ENCODE measurements around the gene ARHGAP22. TPM values are rescaled to one million over a fixed set of nuclear protein-coding genes. Genes with fewer than 3 reads are reported as not detected.

ARHGAP22 gene
- total RNA-seq, 1 donor from 2014 or later = 64.5 TPM

DNA sequence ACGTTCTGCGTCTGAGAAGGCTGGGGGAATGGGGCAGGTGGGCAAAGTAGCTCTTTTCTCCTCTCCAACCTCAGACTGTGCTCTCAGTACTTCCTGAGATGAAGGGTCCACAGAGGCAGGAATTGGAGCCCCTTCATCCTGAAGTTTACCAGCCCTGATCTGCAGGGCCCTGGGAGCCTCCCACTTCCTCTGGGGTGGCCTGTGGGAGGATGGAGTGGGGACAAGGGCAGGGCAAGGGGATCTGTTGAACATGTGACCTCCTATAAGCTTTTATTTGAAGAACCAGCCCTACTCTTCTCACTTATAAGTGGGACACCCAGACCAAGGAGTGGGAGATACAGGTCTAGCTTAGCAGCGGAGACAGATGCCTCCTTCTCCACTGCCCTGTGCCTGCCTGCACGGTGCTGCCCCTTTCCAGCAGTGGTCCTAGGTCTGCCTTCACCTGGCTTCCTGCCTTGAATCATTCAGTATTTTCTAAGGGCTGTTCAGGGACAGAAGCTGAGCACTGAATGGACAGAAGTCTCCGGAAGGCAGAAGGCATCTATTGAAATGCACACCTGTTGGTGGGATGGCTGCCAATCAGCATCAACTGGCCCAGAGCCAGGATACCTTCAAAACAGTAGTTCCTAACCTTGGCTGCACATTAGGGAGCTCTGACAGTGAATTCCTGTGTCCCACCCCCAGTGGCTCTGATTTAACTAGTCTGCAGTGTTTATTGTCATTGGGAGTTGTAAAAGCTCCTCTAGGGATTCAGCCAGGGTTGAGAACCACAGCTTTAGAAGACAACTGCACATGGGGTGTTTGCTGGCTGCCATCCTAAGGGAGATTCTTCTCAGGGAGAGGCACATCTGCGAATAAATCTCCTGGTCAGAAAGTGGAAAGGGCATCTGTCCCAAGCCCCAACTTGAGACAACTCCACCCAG lies 2.7 kb upstream of the ARHGAP22 start:
- DNase-seq (ENCODE audit: extremely low read depth, low read depth, low spot score) = no peak

- DNase-seq (ENCODE audit: extremely low read depth, low read depth, low spot score) = peak; percentile 91
Observed at GRCh38 chr10:48606530-48607355, 1.9 kb upstream of the ARHGAP22 start.

DNA sequence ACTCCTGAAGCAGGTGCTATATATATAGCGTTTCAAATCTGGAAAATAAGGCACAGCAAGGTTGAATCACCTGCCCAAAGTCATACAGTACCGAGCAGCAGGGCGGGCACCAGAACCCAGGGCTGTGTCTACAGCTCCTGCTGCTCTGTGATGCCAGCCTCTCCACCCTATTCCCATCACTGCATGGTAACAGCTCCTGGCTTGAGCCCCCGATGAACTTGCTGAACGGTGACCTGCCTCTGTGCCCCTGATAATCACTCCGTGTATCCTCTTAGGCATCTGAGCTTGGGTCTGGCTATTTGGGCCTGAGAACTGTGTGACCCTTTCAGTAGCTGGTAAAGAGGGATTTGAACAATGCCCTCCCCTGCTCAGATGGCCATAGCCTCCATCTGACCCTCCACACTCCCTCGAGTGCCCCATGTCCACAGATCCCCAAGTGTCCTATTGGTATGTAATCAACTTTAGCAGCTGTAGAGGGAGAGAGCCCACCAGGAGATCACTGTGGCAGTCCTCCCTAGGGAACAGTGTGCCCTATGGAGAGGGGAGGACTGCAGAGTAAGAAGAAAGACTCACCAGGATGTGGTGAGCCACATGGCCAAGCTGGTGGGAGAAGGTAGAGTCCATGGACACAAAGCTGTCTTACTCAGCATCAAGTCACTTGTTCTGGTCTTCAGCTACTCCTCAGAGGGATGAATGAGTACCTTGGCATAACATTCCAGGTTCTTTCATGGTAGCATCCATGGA lies 1.1 kb upstream of the ARHGAP22 start:
- no peak for DNase-seq (ENCODE audit: extremely low read depth, low read depth, low spot score)

DNA sequence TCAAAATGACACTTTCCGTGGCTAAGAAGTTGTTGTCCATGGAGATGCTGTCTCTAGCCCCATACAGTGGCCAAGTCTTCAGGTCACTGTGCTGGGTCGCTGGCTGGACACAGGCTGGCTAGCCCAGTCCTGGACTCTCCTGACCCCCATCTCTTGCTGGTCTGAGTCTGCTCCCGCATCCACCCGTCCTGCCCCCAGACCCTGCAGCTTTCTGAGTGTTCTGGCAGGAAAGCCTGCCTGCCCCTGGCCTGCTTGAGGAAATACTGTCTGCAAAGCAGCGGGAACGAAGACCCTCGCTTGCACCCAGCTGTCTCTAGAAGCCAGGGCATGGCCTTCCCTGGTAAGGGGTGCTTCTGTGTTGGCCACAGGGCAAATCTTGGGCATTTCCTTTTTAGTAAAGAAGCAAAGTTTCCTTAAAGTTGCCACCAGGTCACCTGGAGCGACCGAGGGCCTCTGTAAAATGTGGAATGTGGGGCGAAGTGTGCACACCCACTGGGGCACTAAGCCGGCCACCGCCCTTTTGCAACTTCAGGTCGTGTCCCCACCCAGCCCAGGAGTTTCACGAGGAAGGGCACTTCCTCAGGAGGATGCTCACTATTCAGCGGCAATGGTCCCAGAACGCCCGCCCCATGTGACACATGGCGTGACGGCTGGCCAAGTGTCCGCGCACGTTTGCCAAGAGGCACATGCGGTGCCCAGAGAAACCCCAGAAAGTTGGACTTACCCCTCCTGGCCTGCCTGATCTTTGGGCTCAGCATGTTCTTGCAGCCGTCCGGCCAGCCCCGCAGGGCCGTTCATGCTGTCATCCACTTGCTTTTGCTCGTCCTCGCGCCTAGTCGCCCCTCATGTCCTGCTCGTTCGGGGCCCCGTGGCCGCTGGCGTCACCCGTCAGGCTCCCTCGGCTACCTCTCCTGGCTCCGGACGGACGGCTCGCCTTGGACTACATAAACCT lies 558 bp downstream of the ARHGAP22 start:
- DNase-seq (ENCODE audit: extremely low read depth, low read depth, low spot score) = no peak

- DNase-seq (ENCODE audit: extremely low read depth, low read depth, low spot score) = no peak
Observed at GRCh38 chr10:48603421-48604038, 1.3 kb downstream of the ARHGAP22 start.

- no peak for DNase-seq (ENCODE audit: extremely low read depth, low read depth, low spot score)
Observed at GRCh38 chr10:48602401-48603135, 2.3 kb downstream of the ARHGAP22 start.

- no peak for DNase-seq (ENCODE audit: extremely low read depth, low read depth, low spot score)
Observed at GRCh38 chr10:48601789-48602188, 3.1 kb downstream of the ARHGAP22 start.

DNA sequence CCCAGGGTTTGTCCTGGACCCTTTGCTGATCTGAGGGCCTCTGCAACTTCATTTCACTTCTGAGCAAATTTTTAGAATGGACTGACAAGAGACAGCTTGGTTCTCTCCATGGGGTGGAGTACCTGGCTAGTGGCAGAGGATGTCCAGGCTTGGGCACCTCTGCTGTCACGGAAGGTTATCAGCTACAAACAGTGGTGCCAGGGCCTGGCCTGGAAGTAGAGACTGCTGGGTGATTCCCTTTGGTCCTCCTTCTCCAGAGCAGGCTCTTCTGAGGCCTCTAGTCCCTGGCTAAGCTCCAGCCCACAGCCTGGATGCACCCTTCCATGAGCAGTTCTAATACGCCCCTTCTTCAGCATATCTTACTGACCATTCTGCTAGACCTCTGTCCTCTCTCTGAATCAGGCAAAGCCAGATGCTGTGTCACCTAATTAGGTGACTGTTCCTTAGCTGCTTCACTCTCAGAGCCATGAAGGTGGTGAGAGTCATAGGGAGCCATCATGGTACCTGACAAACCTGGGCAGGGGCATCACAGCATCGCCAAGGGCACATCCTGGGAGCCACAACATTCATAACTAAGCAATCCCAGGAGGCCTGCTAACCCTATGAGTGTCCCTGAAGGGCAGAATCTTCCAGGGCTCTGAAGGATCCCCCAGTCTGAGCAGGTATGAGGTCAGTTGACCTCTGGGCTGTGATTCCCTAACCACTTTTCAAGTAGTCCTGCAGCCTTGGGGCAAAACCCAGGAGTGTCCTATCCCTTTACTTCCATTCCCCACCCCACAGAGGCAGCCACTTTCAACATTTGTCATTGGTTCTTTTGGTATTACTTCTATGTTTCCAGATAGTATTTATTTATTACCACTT lies 4.0 kb downstream of the ARHGAP22 start:
- no peak for DNase-seq (ENCODE audit: extremely low read depth, low read depth, low spot score)

GRCh38 chr10:48599830-48600134 lies 5.1 kb downstream of the ARHGAP22 start:
- DNase-seq (ENCODE audit: extremely low read depth, low read depth, low spot score) = no peak

DNA sequence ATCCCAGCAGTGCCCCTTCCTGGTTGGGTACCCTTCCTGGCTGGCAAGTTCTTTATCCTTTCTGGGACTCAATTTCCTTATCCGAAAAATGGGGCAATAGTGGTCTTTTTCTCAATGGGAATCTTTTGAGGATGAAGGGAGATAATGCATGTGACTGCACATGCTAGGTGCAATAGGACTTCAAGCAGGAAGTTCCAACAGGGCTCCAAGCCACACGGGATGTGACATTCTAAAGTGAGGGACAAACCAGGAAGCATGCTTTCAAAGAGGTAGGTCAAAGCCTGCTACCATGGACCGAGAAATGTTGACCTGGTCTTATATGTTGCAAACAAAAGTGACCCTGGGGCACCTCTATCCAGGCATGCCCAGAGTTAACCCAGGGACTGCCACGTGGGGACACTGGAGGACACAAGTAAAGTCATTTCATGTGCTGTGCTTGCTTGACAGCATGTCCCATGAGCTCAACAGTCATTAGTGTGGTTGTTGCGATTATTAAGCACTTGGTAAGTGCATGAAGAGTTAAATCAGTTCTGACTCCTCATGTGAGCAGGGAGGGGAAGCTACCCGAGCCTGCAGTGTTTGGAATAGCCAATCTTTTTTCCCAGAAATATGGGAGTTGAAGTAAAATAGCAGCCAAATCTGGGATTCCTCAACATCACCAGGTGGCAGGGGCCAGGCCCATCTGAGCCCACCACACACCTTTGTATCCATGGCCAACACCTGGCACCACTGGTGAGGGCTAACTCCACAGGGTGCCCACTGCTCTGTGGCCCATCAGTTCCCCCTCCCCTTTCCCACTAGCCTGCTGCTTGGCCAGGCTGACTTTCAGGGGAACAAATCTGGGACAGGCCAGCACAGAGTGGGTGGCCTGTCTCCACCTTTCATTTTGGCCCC lies 5.7 kb downstream of the ARHGAP22 start:
- no peak for DNase-seq (ENCODE audit: extremely low read depth, low read depth, low spot score)

DNA sequence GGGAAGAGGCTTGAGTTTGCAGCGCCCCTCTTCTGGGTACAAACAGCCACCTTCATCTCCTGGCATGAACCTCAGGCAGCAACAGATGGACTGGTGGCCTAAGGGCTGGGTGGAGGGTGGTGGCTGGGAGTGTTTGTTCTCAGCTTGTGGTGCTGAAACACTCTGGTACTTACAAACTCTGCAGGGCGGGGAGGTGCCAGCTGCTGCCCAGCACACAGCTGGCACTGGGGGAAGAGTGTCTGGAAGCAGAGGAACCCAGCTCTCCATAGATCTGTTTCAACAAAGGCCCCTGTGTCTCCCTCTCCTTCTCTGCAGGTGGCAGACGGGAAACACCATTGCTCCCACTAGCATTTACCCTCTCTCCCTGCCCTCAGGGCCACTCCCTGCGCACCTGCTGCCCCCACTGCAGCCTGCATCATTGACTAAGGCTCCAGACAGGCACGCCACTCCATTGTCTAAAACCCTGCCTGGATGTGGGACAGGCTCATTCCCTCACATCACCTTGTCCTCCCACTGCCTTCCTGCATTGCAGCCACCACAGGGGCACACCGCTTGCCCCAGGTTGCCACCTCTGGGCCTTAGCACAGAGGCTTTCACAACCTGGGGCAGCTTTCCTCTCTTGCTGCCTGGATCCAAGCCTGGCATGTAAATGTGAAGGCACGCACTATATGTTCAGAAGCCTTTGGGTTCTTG lies 6.5 kb downstream of the ARHGAP22 start:
- no peak for DNase-seq (ENCODE audit: extremely low read depth, low read depth, low spot score)

- DNase-seq (ENCODE audit: extremely low read depth, low read depth, low spot score) = no peak
Observed at GRCh38 chr10:48595539-48595932, 9.3 kb downstream of the ARHGAP22 start.

- no peak for DNase-seq (ENCODE audit: extremely low read depth, low read depth, low spot score)
Observed at GRCh38 chr10:48594803-48595538, 9.9 kb downstream of the ARHGAP22 start.

GRCh38 chr10:48594371-48594770 lies 10.5 kb downstream of the ARHGAP22 start:
- DNase-seq (ENCODE audit: extremely low read depth, low read depth, low spot score) = no peak

- no peak for DNase-seq (ENCODE audit: extremely low read depth, low read depth, low spot score)
Observed at GRCh38 chr10:48592346-48592745, 12.5 kb downstream of the ARHGAP22 start.

DNA sequence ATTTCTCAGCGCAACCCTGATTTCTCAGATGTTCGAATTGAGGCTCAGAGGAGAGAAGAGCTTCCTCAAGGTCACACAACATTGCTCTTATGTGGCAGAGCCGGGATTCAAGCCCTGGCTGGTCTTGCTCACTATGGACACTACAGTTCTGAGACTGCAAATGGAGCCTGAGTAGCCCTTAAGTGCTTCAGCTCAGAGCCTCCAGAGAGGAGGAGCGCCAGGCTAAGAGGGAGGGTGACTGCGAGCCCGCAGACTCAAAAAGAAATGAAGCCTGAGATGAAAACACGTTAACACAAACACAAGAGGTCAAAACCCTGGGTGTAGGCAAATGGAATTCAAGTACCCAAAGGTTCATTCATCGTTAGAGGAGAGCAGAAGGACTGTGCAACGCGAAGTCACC lies 13.9 kb downstream of the ARHGAP22 start:
- DNase-seq (ENCODE audit: extremely low read depth, low read depth, low spot score) = no peak
